Measurements from ENCODE around the gene JKAMP.

The JKAMP gene

DNA sequence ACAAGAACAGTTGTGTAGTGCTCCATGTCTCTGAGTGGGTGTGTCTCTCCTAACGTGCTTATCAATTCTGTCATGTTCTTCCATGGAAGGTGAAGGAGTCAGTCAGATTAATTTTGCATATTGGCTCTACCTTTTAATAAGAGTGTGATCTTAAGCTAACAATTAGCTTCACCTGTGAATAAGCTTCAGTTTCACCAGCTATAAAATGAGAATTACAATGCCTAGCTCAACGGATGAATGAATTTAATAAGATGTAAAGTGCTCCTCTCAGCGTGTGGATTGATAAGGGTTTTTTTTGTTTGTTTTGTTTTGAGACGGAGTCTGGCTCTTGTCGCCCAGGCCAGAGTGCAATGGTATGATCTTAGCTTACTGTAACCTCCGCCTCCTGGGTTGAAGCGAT lies 59.6 kb downstream of the JKAMP start:
- no peak for DNase-seq

DNA sequence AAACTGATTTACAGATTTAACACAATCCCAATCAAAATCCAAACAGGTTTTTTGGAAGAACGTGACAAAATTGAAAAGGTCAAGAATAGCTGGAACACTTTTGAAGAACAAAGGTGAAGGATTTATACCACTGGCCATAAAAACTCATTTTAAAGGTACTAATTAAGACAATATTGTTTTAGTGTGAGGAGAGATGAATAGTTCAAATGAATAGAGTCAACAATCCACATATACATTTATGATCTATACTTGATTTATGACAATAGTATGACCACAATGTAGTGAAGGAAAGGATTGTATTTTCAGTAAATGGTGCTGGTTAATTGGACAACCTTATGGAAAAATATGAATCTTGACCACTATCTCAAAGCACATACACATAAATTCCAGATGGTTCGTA lies 63.0 kb downstream of the JKAMP start:
- DNase-seq = no peak
